IMR-90 (cell line): ENCODE measurements around the gene PAK5. TPM values are rescaled to one million over a fixed set of nuclear protein-coding genes. Genes with fewer than 3 reads are reported as not detected.

ENCODE experiments used
- ATAC-seq: fragments of 200-7000 bp; cut with Tn5 transposase; 2 replicates; pipeline ENCODE4 v1.9.1; 2020; ENCODE audit warnings: low read depth, mild to moderate bottlenecking, moderate library complexity
- BruUV-seq: library from RNA; stranded (reverse); fragments of 400-500 nt; replicated peaks from 2 replicates; lab custom pipeline; 2021; lab: Mats Ljungman, UMichigan
- CTCF ChIA-PET: fragments of 300-600 bp; formaldehyde crosslinking; extraction: SDS; loops from one replicate; lab custom pipeline; 2021; ENCODE audit warnings: antibody characterized with exemption; lab: Yijun Ruan, JAX
- POLR2A ChIA-PET: fragments of 300-600 bp; sonication (Branson Sonifier 250); formaldehyde crosslinking; loops from one replicate; lab custom pipeline; 2022; ENCODE audit warnings: antibody characterized with exemption; ENCODE audit not compliant: unreplicated experiment; lab: Charles Lee
- DNase-seq: peaks from one replicate; pipeline ENCODE4 v3.0.0; 2013
- H2AFZ ChIP-seq: replicated peaks from 2 replicates; pipeline ENCODE3; 2013; ENCODE audit warnings: low read length, mild to moderate bottlenecking; ENCODE audit not compliant: poor library complexity
- H2AK5ac ChIP-seq: 2 replicates; pipeline ENCODE4 v1.6.1; 2013; ENCODE audit warnings: low read depth, low read length, inconsistent platforms
- H2AK9ac ChIP-seq: replicated peaks from 2 replicates; pipeline ENCODE3; 2013; ENCODE audit warnings: mild to moderate bottlenecking, low read depth, low read length, moderate library complexity; ENCODE audit not compliant: poor library complexity
- H2BK120ac ChIP-seq: 2 replicates; pipeline ENCODE4 v1.6.1; 2013; ENCODE audit warnings: low read depth, low read length, inconsistent platforms
- H2BK15ac ChIP-seq: 3 replicates; pipeline ENCODE4 v1.6.1; 2013; ENCODE audit warnings: low read depth, low read length, inconsistent platforms
- H2BK20ac ChIP-seq: 2 replicates; pipeline ENCODE4 v1.6.1; 2013; ENCODE audit warnings: low read depth, mild to moderate bottlenecking, inconsistent platforms, low read length, moderate library complexity
- H2BK5ac ChIP-seq: 2 replicates; pipeline ENCODE4 v1.6.1; 2013; ENCODE audit warnings: mild to moderate bottlenecking, low read depth, low read length, inconsistent platforms; ENCODE audit not compliant: poor library complexity, severe bottlenecking
- H3K14ac ChIP-seq: replicated peaks from 2 replicates; pipeline ENCODE4 v1.6.1; 2013; ENCODE audit warnings: low read depth, low read length, inconsistent platforms
- H3K18ac ChIP-seq: 2 replicates; pipeline ENCODE4 v1.6.1; 2013; ENCODE audit warnings: low read depth, low read length, control low read depth
- H3K23ac ChIP-seq: 2 replicates; pipeline ENCODE4 v1.6.1; 2013; ENCODE audit warnings: low read depth, low read length, inconsistent platforms
- H3K27ac ChIP-seq: 2 replicates; pipeline ENCODE4 v1.5.1; 2013; ENCODE audit warnings: mild to moderate bottlenecking, control low read depth, low read length; ENCODE audit not compliant: insufficient read depth
- H3K27me3 ChIP-seq: 2 replicates; pipeline ENCODE4 v1.6.1; 2013; ENCODE audit warnings: low read length; ENCODE audit not compliant: control insufficient read depth, insufficient read depth
- H3K36me3 ChIP-seq: 2 replicates; pipeline ENCODE4 v1.6.1; 2013; ENCODE audit warnings: low read length, mixed read lengths; ENCODE audit not compliant: control insufficient read depth, insufficient read depth
- H3K4ac ChIP-seq: 2 replicates; pipeline ENCODE4 v1.6.1; 2013; ENCODE audit warnings: low read depth, low read length, inconsistent platforms
- H3K4me1 ChIP-seq: 2 replicates; pipeline ENCODE4 v1.6.1; 2013; ENCODE audit warnings: low read length, mixed read lengths; ENCODE audit not compliant: control insufficient read depth, insufficient read depth
- H3K4me2 ChIP-seq: 2 replicates; pipeline ENCODE4 v1.6.1; 2013; ENCODE audit warnings: low read depth, mild to moderate bottlenecking, control low read depth, low read length, moderate library complexity
- H3K4me3 ChIP-seq: 2 replicates; pipeline ENCODE4 v1.5.1; 2013; ENCODE audit warnings: low read depth, mild to moderate bottlenecking, control low read depth, low read length, moderate library complexity; ENCODE audit not compliant: insufficient read depth
- H3K56ac ChIP-seq: 2 replicates; pipeline ENCODE4 v1.6.1; 2013; ENCODE audit warnings: low read length, inconsistent platforms; ENCODE audit not compliant: insufficient read depth; ENCODE audit errors: extremely low read depth
- H3K79me1 ChIP-seq, 2 experiments: 2 replicates each; pipeline ENCODE4 v1.6.1; 2013; ENCODE audit warnings: low read length in 2 of 2, inconsistent platforms in 1 of 2, low read depth in 1 of 2
- H3K9ac ChIP-seq: 2 replicates; pipeline ENCODE4 v1.6.1; 2013; ENCODE audit warnings: low read depth, low read length, control low read depth
- H3K9me1 ChIP-seq: 2 replicates; pipeline ENCODE4 v1.6.1; 2013; ENCODE audit warnings: low read length, inconsistent platforms; ENCODE audit not compliant: insufficient read depth
- H3K9me3 ChIP-seq: 2 replicates; pipeline ENCODE4 v1.6.1; 2013; ENCODE audit warnings: low read length; ENCODE audit not compliant: control insufficient read depth, insufficient read depth
- H4K20me1 ChIP-seq: 2 replicates; pipeline ENCODE4 v1.6.1; 2013; ENCODE audit warnings: low read length, inconsistent platforms; ENCODE audit not compliant: insufficient read depth
- H4K5ac ChIP-seq: 2 replicates; pipeline ENCODE4 v1.6.1; 2013; ENCODE audit warnings: mild to moderate bottlenecking, low read depth, low read length, control low read depth
- H4K8ac ChIP-seq, 2 experiments: 2 replicates each; pipeline ENCODE4 v1.6.1; 2013; ENCODE audit warnings: low read depth in 2 of 2, low read length in 2 of 2, control low read depth in 1 of 2, inconsistent platforms in 1 of 2
- H4K91ac ChIP-seq: 2 replicates; pipeline ENCODE4 v1.6.1; 2013; ENCODE audit warnings: low read depth, low read length, inconsistent platforms; ENCODE audit not compliant: insufficient read depth
- BHLHE40 ChIP-seq: fragments of 150-350 bp; IDR thresholded peaks from 2 replicates; pipeline ENCODE4 v1.6.1; 2016; ENCODE audit warnings: mild to moderate bottlenecking, low read depth, low read length
- CEBPB ChIP-seq: IDR thresholded peaks from 2 replicates; pipeline ENCODE4 v1.6.1; 2012; ENCODE audit warnings: low read depth, low read length, improper control_type of control experiment
- CHD1 ChIP-seq: IDR thresholded peaks from 2 replicates; pipeline ENCODE4 v1.6.1; 2012; ENCODE audit warnings: low read depth, low read length, improper control_type of control experiment
- CTCF ChIP-seq: conservative IDR thresholded peaks from 2 replicates; pipeline ENCODE4 v1.5.1; 2012; ENCODE audit warnings: mild to moderate bottlenecking, low read depth, low read length, improper control_type of control experiment
- ELK1 ChIP-seq: fragments of 150-350 bp; IDR thresholded peaks from 2 replicates; pipeline ENCODE4 v1.6.1; 2016; ENCODE audit warnings: low read depth, mild to moderate bottlenecking, low read length, moderate library complexity, borderline replicate concordance
- FOS ChIP-seq: fragments of 150-350 bp; IDR thresholded peaks from 2 replicates; pipeline ENCODE4 v1.6.1; 2016; ENCODE audit warnings: low read depth, low read length
- MAFK ChIP-seq: IDR thresholded peaks from 2 replicates; pipeline ENCODE4 v1.6.1; 2012; ENCODE audit warnings: low read depth, low read length, improper control_type of control experiment
- MAZ ChIP-seq: IDR thresholded peaks from 2 replicates; pipeline ENCODE4 v1.6.1; 2012; ENCODE audit warnings: low read depth, mild to moderate bottlenecking, low read length, improper control_type of control experiment, moderate library complexity, borderline replicate concordance
- MXI1 ChIP-seq: IDR thresholded peaks from 2 replicates; pipeline ENCODE4 v1.6.1; 2012; ENCODE audit warnings: low read depth, mild to moderate bottlenecking, low read length, moderate library complexity, borderline replicate concordance
- NFE2L2 ChIP-seq: fragments of 150-350 bp; IDR thresholded peaks from 2 replicates; pipeline ENCODE4 v1.6.1; 2016; ENCODE audit warnings: low read depth, mild to moderate bottlenecking, low read length
- POLR2A ChIP-seq: IDR thresholded peaks from 2 replicates; pipeline ENCODE4 v1.6.1; 2012; ENCODE audit warnings: mild to moderate bottlenecking, low read depth, low read length
- RAD21 ChIP-seq: IDR thresholded peaks from 2 replicates; pipeline ENCODE4 v1.6.1; 2012; ENCODE audit warnings: low read length, improper control_type of control experiment
- RCOR1 ChIP-seq: IDR thresholded peaks from 2 replicates; pipeline ENCODE4 v1.6.1; 2012; ENCODE audit warnings: mild to moderate bottlenecking, low read length, improper control_type of control experiment; ENCODE audit not compliant: insufficient replicate concordance
- RFX5 ChIP-seq: IDR thresholded peaks from 2 replicates; pipeline ENCODE4 v1.8.0; 2012; ENCODE audit warnings: low read depth, mild to moderate bottlenecking, low read length, moderate library complexity
- SMC3 ChIP-seq: fragments of 150-350 bp; IDR thresholded peaks from 2 replicates; pipeline ENCODE4 v1.6.1; 2016; ENCODE audit warnings: low read depth, mild to moderate bottlenecking, antibody characterized with exemption, low read length, moderate library complexity
- WGBS, 2 experiments: methylation state at CpG; one replicate each; pipeline versions ENCODE4 v1.1.5 to v1.1.7; 2013; ENCODE audit warnings: missing lambda C conversion rate in 2 of 2; ENCODE audit not compliant: insufficient read length in 1 of 2; ENCODE audit errors: extremely low coverage in 2 of 2; 5-methylcytosine and 5-hydroxymethylcytosine counted together
- dilution Hi-C: fragments of 300-500 bp; cut with HindIII; formaldehyde crosslinking; loops from one replicate; pipeline ENCODE4 v1.14.3; 2018; ENCODE audit warnings: low sequenced_read_pairs; ENCODE audit not compliant: unreplicated experiment
- in situ Hi-C: fragments of 300-500 bp; cut with MboI; formaldehyde crosslinking; loops from 3 replicates; pipeline ENCODE4 v1.14.3; 2019; ENCODE audit warnings: low sequenced_read_pairs, inconsistent platforms, mixed read lengths
- intact Hi-C: fragments of 100-400 bp; cut with micrococcal nuclease; formaldehyde crosslinking; loops from 2 replicates; pipeline ENCODE4 v1.10.0; 2022
- polyA plus RNA-seq, 3 experiments: library from polyadenylated mRNA; depleted of rRNA; stranded (reverse); fragments of >200 nt; gene quantifications; 2 replicates each; pipeline ENCODE4 v1.2.3, GENCODE V29; 2012; ENCODE audit warnings: low replicate concordance in 1 of 3
- total RNA-seq: library from RNA; depleted of rRNA; stranded (reverse); fragments of >200 nt; gene quantifications from 2 replicates; pipeline ENCODE4 v1.2.3, GENCODE V29; 2012
- TF ChIP-seq, protein P1 (sequence below): fragments of 150-350 bp; IDR thresholded peaks from 2 replicates; pipeline ENCODE4 v1.6.1; 2017; ENCODE audit warnings: mild to moderate bottlenecking, antibody characterized with exemption, low read length, low read depth

The PAK5 gene
- total and polyA plus RNA-seq, 2 of the 4 experiments (the other 2 are of a cell fraction) = not detected

DNA sequence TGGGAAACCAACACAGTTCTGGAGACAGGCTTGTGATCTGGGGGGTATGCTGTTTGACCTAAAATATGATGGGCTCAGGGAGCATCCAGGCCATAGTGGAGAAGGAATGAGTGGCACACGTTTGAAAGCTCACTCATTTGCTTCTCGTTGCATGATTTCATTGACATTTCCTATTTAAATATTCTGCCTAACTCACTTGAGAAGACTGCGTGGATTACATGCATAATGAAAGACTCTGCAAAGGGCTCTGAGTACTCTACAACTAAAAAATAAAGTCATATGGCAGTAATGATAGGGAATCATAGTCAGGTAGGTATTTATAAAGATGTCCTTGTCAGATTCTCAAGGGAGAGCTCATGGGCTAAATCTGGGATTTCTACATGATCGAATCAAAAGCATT is 206.6 kb downstream of the PAK5 start:
- no peak overlapping the region for H4K8ac ChIP-seq
- H2BK15ac ChIP-seq = no peak overlapping the region
- H3K9me1 ChIP-seq = no peaks in the 10 kb centered on the region
- no peaks in the 10 kb centered on the region for H3K4me1 ChIP-seq
- ChIA-PET POLR2A (no interaction called here), CTCF (no interaction called here)
- intact Hi-C loops = no loop called here
- no TSS peak for BruUV-seq
- H3K36me3 ChIP-seq = no peaks in the 10 kb centered on the region
- H3K23ac ChIP-seq = no peak overlapping the region
- no peak overlapping the region for H3K4ac ChIP-seq
- H2AK9ac ChIP-seq = no peak overlapping the region
- no peak overlapping the region for H3K18ac ChIP-seq
- no peak overlapping the region for H2BK120ac ChIP-seq
- in situ Hi-C loops = no loop called here
- ATAC-seq (no peak), DNase-seq (no peak)
- no peak overlapping the region for H2BK5ac ChIP-seq
- no peak overlapping the region for H4K5ac ChIP-seq
- H3K79me1 ChIP-seq = no peaks in the 10 kb centered on the region
- no peak overlapping the region for H2AFZ ChIP-seq
- H2BK20ac ChIP-seq = no peak overlapping the region
- no peak overlapping the region for H2AK5ac ChIP-seq
- no peaks in the 10 kb centered on the region for H4K20me1 ChIP-seq
- H3K27ac ChIP-seq = no peak overlapping the region
- TF ChIP-seq, protein P1, sequence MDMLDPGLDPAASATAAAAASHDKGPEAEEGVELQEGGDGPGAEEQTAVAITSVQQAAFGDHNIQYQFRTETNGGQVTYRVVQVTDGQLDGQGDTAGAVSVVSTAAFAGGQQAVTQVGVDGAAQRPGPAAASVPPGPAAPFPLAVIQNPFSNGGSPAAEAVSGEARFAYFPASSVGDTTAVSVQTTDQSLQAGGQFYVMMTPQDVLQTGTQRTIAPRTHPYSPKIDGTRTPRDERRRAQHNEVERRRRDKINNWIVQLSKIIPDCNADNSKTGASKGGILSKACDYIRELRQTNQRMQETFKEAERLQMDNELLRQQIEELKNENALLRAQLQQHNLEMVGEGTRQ = no peak
- TF ChIP-seq FOS = no peak
- no peak for TF ChIP-seq CHD1
- TF ChIP-seq MXI1 = no peak
- TF ChIP-seq CEBPB = no peak
- no peak for TF ChIP-seq CTCF
- no peak for TF ChIP-seq ELK1
- no peak for TF ChIP-seq RCOR1
- TF ChIP-seq MAFK = no peak
- no peak for TF ChIP-seq MAZ
- TF ChIP-seq SMC3 = no peak
- TF ChIP-seq RFX5 = no peak
- TF ChIP-seq RAD21 = no peak
- no peak for TF ChIP-seq BHLHE40
- no peak for TF ChIP-seq NFE2L2
- no peak for TF ChIP-seq POLR2A
- dilution Hi-C loops = no loop called here
- H3K4me3 ChIP-seq = no peak overlapping the region
- no CpG with 5 or more reads among the region's 4 CpGs for WGBS, 2 experiments
- no peak overlapping the region for H3K4me2 ChIP-seq
- no peaks in the 10 kb centered on the region for H3K9me3 ChIP-seq
- peaks cover 2% of the 10 kb centered on the region for H3K27me3 ChIP-seq
- no peak overlapping the region for H3K9ac ChIP-seq
- H3K14ac ChIP-seq = no peak overlapping the region
- no peak overlapping the region for H3K56ac ChIP-seq
- H4K91ac ChIP-seq = no peak overlapping the region
